GM12878 (cell line): ENCODE data around the gene ANXA4. TPM values are rescaled to one million over a fixed set of nuclear protein-coding genes. Genes with fewer than 3 reads are reported as not detected.
A peak's percentile ranks its signal among the peaks of the same experiment; 100 is the strongest.

Source experiments
- CBFB ChIP-seq: IDR thresholded peaks from 2 replicates; pipeline ENCODE4 v1.6.1; 2016; ENCODE audit warnings: antibody characterized with exemption, low read depth
- MXI1 ChIP-seq: fragments of 150-350 bp; IDR thresholded peaks from 2 replicates; pipeline ENCODE4 v1.6.1; 2011; ENCODE audit warnings: low read depth, mild to moderate bottlenecking, inconsistent platforms, low read length, improper control_type of control experiment
- ZZZ3 ChIP-seq: IDR thresholded peaks from 2 replicates; pipeline ENCODE4 v1.6.1; 2011; ENCODE audit warnings: low read depth; ENCODE audit not compliant: control insufficient read depth, insufficient read length
- polyA plus RNA-seq, 11 experiments: library from polyadenylated mRNA; depleted of rRNA in 4 of 11; unstranded in 6 of 11; stranded (reverse) in 5 of 11; fragments of >200 nt; fragmentation: Nextera tagmentation in 4 of 11; fragmentation: Illumina TruSeq in 1 of 11; extraction: Ambion mirVana in 4 of 11; extraction: Trizol in 1 of 11; gene quantifications; 1 replicate in 1 of 11; 2 replicates in 10 of 11; pipeline versions ENCODE4 v1.2.1 to v1.2.3, GENCODE V29; 2011 to 2016; ENCODE audit warnings: inconsistent platforms in 2 of 11, missing spikeins in 2 of 11, low read depth in 1 of 11
- total RNA-seq, 4 experiments: library from RNA; depleted of rRNA in 3 of 4; stranded (reverse); fragments of >200 nt in 3 of 4; fragmentation: Illumina TruSeq in 1 of 4; extraction: Trizol in 1 of 4; gene quantifications; 2 replicates each; pipeline versions ENCODE4 v1.2.1 to v1.2.3, GENCODE V29; 2013 to 2021
- TF ChIP-seq, protein P1 (sequence below): fragments of 450-650 bp; IDR thresholded peaks from 2 replicates; pipeline ENCODE4 v1.6.1; 2017; ENCODE audit warnings: mild to moderate bottlenecking, moderate library complexity
- TF ChIP-seq, protein P2 (sequence below): fragments of 150-350 bp; IDR thresholded peaks from 2 replicates; pipeline ENCODE4 v1.6.1; 2014; ENCODE audit warnings: mild to moderate bottlenecking, low read depth, low read length

Gene ANXA4
- total and polyA plus RNA-seq, 10 of the 15 experiments (the other 5 are each of a cell fraction or from before 2014, with no cell fraction given) = 16.3 to 97.2 (median 71.0) TPM

DNA sequence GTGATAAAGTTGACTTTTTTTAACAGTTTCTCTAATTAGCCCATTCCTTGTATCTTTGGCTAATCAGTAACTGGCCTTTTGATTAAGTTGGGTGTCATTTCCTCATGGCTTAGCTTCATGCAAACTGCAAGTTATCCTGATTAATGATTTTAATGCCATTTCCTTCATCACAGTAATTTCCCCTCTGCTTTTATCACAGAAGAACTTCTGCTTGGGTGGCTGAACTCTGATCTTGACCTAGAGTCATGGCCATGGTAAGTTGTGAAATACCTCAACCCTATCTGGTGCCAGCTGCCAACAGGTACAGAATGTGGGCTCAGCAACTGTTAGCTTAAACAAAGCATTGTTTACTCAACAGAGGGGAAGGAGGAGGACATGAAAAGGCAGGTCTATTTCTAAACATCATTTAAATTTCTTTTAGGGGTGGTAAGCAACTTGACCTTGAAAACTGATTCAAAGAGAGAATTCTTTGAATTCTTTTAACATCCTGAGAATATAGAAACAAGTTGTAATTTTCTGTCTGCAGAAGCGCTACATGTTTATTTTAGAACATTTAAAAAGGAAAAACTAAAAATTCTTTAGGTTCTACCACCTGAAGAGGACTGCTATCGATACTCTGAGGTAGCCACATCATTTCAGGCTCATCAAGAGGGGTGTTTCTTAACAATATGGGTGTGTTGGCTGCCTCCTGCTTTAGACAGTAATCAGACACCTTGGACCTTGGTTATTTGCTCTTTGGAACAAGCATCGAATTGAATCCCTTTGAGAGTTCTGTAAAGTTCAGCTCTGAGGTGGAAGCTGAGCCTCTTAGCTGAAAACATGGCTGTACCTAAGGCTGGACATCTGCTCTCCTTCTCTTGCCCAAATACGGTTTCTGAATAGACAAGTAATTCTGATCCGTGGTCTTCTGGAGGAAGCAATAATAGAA lies 39.7 kb downstream of the ANXA4 start (continued):
- TF ChIP-seq, protein P1, sequence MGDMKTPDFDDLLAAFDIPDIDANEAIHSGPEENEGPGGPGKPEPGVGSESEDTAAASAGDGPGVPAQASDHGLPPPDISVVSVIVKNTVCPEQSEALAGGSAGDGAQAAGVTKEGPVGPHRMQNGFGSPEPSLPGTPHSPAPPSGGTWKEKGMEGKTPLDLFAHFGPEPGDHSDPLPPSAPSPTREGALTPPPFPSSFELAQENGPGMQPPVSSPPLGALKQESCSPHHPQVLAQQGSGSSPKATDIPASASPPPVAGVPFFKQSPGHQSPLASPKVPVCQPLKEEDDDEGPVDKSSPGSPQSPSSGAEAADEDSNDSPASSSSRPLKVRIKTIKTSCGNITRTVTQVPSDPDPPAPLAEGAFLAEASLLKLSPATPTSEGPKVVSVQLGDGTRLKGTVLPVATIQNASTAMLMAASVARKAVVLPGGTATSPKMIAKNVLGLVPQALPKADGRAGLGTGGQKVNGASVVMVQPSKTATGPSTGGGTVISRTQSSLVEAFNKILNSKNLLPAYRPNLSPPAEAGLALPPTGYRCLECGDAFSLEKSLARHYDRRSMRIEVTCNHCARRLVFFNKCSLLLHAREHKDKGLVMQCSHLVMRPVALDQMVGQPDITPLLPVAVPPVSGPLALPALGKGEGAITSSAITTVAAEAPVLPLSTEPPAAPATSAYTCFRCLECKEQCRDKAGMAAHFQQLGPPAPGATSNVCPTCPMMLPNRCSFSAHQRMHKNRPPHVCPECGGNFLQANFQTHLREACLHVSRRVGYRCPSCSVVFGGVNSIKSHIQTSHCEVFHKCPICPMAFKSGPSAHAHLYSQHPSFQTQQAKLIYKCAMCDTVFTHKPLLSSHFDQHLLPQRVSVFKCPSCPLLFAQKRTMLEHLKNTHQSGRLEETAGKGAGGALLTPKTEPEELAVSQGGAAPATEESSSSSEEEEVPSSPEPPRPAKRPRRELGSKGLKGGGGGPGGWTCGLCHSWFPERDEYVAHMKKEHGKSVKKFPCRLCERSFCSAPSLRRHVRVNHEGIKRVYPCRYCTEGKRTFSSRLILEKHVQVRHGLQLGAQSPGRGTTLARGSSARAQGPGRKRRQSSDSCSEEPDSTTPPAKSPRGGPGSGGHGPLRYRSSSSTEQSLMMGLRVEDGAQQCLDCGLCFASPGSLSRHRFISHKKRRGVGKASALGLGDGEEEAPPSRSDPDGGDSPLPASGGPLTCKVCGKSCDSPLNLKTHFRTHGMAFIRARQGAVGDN = peak; percentile 53; the same call in 1 of the 2 replicates
- TF ChIP-seq MXI1 = no peak
- no peak for TF ChIP-seq CBFB
- TF ChIP-seq ZZZ3 = no peak
- TF ChIP-seq, protein P2, sequence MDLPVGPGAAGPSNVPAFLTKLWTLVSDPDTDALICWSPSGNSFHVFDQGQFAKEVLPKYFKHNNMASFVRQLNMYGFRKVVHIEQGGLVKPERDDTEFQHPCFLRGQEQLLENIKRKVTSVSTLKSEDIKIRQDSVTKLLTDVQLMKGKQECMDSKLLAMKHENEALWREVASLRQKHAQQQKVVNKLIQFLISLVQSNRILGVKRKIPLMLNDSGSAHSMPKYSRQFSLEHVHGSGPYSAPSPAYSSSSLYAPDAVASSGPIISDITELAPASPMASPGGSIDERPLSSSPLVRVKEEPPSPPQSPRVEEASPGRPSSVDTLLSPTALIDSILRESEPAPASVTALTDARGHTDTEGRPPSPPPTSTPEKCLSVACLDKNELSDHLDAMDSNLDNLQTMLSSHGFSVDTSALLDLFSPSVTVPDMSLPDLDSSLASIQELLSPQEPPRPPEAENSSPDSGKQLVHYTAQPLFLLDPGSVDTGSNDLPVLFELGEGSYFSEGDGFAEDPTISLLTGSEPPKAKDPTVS = no peak
